Heart left ventricle (tissue), 13 donors: ENCODE data around the gene DPP10.

ENCODE experiments used
- CTCF ChIP-seq, 12 donors: fragments of 200-600 bp; sonication (generic) in 4 of 12; IDR thresholded peaks; one replicate each; pipeline versions ENCODE4 v1.5.0 to v1.8.0; 2018 to 2022; ENCODE audit warnings: antibody characterized with exemption in 12 of 12, mild to moderate bottlenecking in 5 of 12
- POLR2A ChIP-seq, 2 donors: fragments of 450-650 bp; IDR thresholded peaks; one replicate each; pipeline ENCODE4 v1.6.1; 2017; ENCODE audit warnings: antibody characterized with exemption in 2 of 2, mild to moderate bottlenecking in 2 of 2, moderate library complexity in 2 of 2
- donor health status: ischemic (EF 13 %, LVEDD 7.1; RV severe dilation, severe dysfunction).
- donor health status: DM: no; HTN: yes; CAD: no.
- donor health status: DM: no; HTN: no; CAD: no.
- donor health status: ischemic (EF 25% LVEDD 6.9; RV normal size, moderate dysfunction).
- donor health status: ischemic (EF 25% LVEDD 5.7; RV mildly dilated, moderate dysfunction).
- donor health status: ischemic (EF 35%, LVEDD 5.7; RV mildly dilated, moderate dysfunction).
- donor health status: nonischemic (EF 11% LVEDD 7.7; RV severe dilation, severe dysfunction).
- donor health status: DM: yes; HTN: yes; CAD: no.
- donor health status: PGD.
- donor health status: ischemic (EF 29% LVEDD 5.4; RV normal size, mild dysfunction).
- donor health status: nonischemic (EF 23%, LVEDD 6.1; RV moderate dilation, normal function).

- TF ChIP-seq POLR2A (IDR thresholded peaks at IDR 0.05) (no peak), CTCF (IDR thresholded peaks at IDR 0.05) (no peak)
Observed at GRCh38 chr2:115460008-115460407, 1017.6 kb downstream of the DPP10 start.
